SK-N-DZ (cell line): ENCODE results near the gene GRIN2A.

Experiments
- DNase-seq: peaks from one replicate; pipeline ENCODE4 v3.0.0-alpha.2; 2015; ENCODE audit warnings: low spot score

Gene GRIN2A

GRCh38 chr16:10181196-10182162 lies 749 bp downstream of the GRIN2A start:
- DNase-seq: peak; percentile 18

- peak; percentile 4 for DNase-seq
These were observed 1.5 kb downstream of the GRIN2A start for GRCh38 chr16:10180771-10181163.

GRCh38 chr16:10180042-10180770 lies 2.0 kb downstream of the GRIN2A start:
- DNase-seq: no peak

- DNase-seq: no peak
These were observed 3.7 kb downstream of the GRIN2A start for GRCh38 chr16:10178526-10178925.

GRCh38 chr16:10178080-10178479 lies 4.1 kb downstream of the GRIN2A start:
- DNase-seq: no peak

GRCh38 chr16:10172848-10173655 lies 9.2 kb downstream of the GRIN2A start:
- no peak for DNase-seq

GRCh38 chr16:10171221-10171620 lies 11.0 kb downstream of the GRIN2A start:
- DNase-seq: no peak

GRCh38 chr16:10169904-10170410 lies 12.3 kb downstream of the GRIN2A start:
- DNase-seq: no peak

GRCh38 chr16:10169031-10169430 lies 13.2 kb downstream of the GRIN2A start:
- DNase-seq: no peak

- DNase-seq: no peak
These were observed 14.0 kb downstream of the GRIN2A start for GRCh38 chr16:10168258-10168657.

GRCh38 chr16:10165643-10166042 lies 16.6 kb downstream of the GRIN2A start:
- DNase-seq: no peak

GRCh38 chr16:10162981-10163380 lies 19.2 kb downstream of the GRIN2A start:
- DNase-seq: no peak

GRCh38 chr16:10156099-10156498 lies 26.1 kb downstream of the GRIN2A start:
- DNase-seq: no peak

GRCh38 chr16:10154389-10154788 lies 27.8 kb downstream of the GRIN2A start:
- DNase-seq: no peak

- DNase-seq: no peak
These were observed 28.2 kb downstream of the GRIN2A start for GRCh38 chr16:10153985-10154384.

GRCh38 chr16:10151718-10152117 lies 30.5 kb downstream of the GRIN2A start:
- DNase-seq: no peak

GRCh38 chr16:10150906-10151305 lies 31.3 kb downstream of the GRIN2A start:
- no peak for DNase-seq

GRCh38 chr16:10145542-10146035 lies 36.6 kb downstream of the GRIN2A start:
- DNase-seq: no peak

GRCh38 chr16:10141671-10142070 lies 40.6 kb downstream of the GRIN2A start:
- DNase-seq: no peak

GRCh38 chr16:10138881-10139280 lies 43.3 kb downstream of the GRIN2A start:
- no peak for DNase-seq

- DNase-seq: no peak
These were observed 44.9 kb downstream of the GRIN2A start for GRCh38 chr16:10137341-10137740.
